ENCODE data around the gene CHST6.

CHST6 gene

GRCh38 chr16:75477680-75478473 lies 17.4 kb downstream of the CHST6 start:
- no peak overlapping the region for H3K4me3 ChIP-seq (IDR thresholded peaks at IDR 0.05; ENCODE audit: insufficient read depth, low read depth, low read length)
- H3K27me3 ChIP-seq (ENCODE audit: insufficient read depth, low read depth): no peaks in the 10 kb centered on the region
- no peaks in the 10 kb centered on the region for H3K4me1 ChIP-seq (ENCODE audit: low read depth, poor library complexity, severe bottlenecking)
- no peak overlapping the region for H3K4me2 ChIP-seq
- TF ChIP-seq CTCF (conservative IDR thresholded peaks at IDR 0.05; ENCODE audit: low read depth, low read length): no peak
- no peaks in the 10 kb centered on the region for H3K36me3 ChIP-seq (ENCODE audit: insufficient read depth)
- no peaks in the 10 kb centered on the region for H3K79me2 ChIP-seq (ENCODE audit: insufficient read depth, low read depth)
- no peaks in the 10 kb centered on the region for H4K20me1 ChIP-seq (ENCODE audit: insufficient read depth)
- H3K9ac ChIP-seq: no peak overlapping the region
- no peak overlapping the region for H3K27ac ChIP-seq
- no peak overlapping the region for H2AFZ ChIP-seq (ENCODE audit: low read depth)

- H3K27me3 ChIP-seq (ENCODE audit: insufficient read depth, low read depth): no peaks in the 10 kb centered on the region
- no peak for TF ChIP-seq CTCF (conservative IDR thresholded peaks at IDR 0.05; ENCODE audit: low read depth, low read length)
- no peaks in the 10 kb centered on the region for H3K79me2 ChIP-seq (ENCODE audit: insufficient read depth, low read depth)
- no peak overlapping the region for H2AFZ ChIP-seq (ENCODE audit: low read depth)
- no peaks in the 10 kb centered on the region for H3K4me1 ChIP-seq (ENCODE audit: low read depth, poor library complexity, severe bottlenecking)
- no peak overlapping the region for H3K9ac ChIP-seq
- no peak overlapping the region for H3K4me2 ChIP-seq
- no peaks in the 10 kb centered on the region for H4K20me1 ChIP-seq (ENCODE audit: insufficient read depth)
- H3K36me3 ChIP-seq (ENCODE audit: insufficient read depth): no peaks in the 10 kb centered on the region
- H3K4me3 ChIP-seq (IDR thresholded peaks at IDR 0.05; ENCODE audit: insufficient read depth, low read depth, low read length): no peak overlapping the region
- H3K27ac ChIP-seq: no peak overlapping the region
These were observed 18.4 kb downstream of the CHST6 start for GRCh38 chr16:75476817-75477216.

- Histone ChIP-seq H3K27me3 (ENCODE audit: insufficient read depth, low read depth) (no peaks in the 10 kb centered on the region), H3K4me3 (IDR thresholded peaks at IDR 0.05; ENCODE audit: insufficient read depth, low read depth, low read length) (no peak overlapping the region), H3K36me3 (ENCODE audit: insufficient read depth) (no peaks in the 10 kb centered on the region), H3K9ac (no peak overlapping the region), H2AFZ (ENCODE audit: low read depth) (no peak overlapping the region), H3K4me1 (ENCODE audit: low read depth, poor library complexity, severe bottlenecking) (no peaks in the 10 kb centered on the region), H4K20me1 (ENCODE audit: insufficient read depth) (no peaks in the 10 kb centered on the region), H3K4me2 (no peak overlapping the region), H3K79me2 (ENCODE audit: insufficient read depth, low read depth) (no peaks in the 10 kb centered on the region), H3K27ac (no peak overlapping the region)
- no peak for TF ChIP-seq CTCF (conservative IDR thresholded peaks at IDR 0.05; ENCODE audit: low read depth, low read length)
These were observed 19.8 kb downstream of the CHST6 start for GRCh38 chr16:75475420-75475847.

GRCh38 chr16:75472908-75473877 lies 22.0 kb downstream of the CHST6 start:
- Histone ChIP-seq H4K20me1 (ENCODE audit: insufficient read depth) (no peaks in the 10 kb centered on the region), H3K9ac (no peak overlapping the region), H3K27ac (no peak overlapping the region), H2AFZ (ENCODE audit: low read depth) (no peak overlapping the region), H3K79me2 (ENCODE audit: insufficient read depth, low read depth) (no peaks in the 10 kb centered on the region), H3K4me1 (ENCODE audit: low read depth, poor library complexity, severe bottlenecking) (no peaks in the 10 kb centered on the region), H3K27me3 (ENCODE audit: insufficient read depth, low read depth) (no peaks in the 10 kb centered on the region), H3K4me3 (IDR thresholded peaks at IDR 0.05; ENCODE audit: insufficient read depth, low read depth, low read length) (no peak overlapping the region), H3K4me2 (no peak overlapping the region), H3K36me3 (ENCODE audit: insufficient read depth) (no peaks in the 10 kb centered on the region)
- TF ChIP-seq CTCF (conservative IDR thresholded peaks at IDR 0.05; ENCODE audit: low read depth, low read length): no peak
